ES-I3 (cell line): ENCODE data around the gene JAM2.

Source experiments
- H3K36me3 ChIP-seq: 2 replicates; pipeline ENCODE4 v1.6.1; 2013; ENCODE audit warnings: mild to moderate bottlenecking, low read length, control low read depth, moderate library complexity; ENCODE audit not compliant: insufficient read depth
- H3K4me1 ChIP-seq: 2 replicates; pipeline ENCODE4 v1.6.1; 2013; ENCODE audit warnings: mild to moderate bottlenecking, control low read depth, low read length; ENCODE audit not compliant: insufficient read depth
- H3K9ac ChIP-seq: 2 replicates; pipeline ENCODE4 v1.6.1; 2013; ENCODE audit warnings: low read depth, mild to moderate bottlenecking, low read length, moderate library complexity
- H3K9me3 ChIP-seq: 2 replicates; pipeline ENCODE4 v1.6.1; 2013; ENCODE audit warnings: mild to moderate bottlenecking, low read length, moderate library complexity; ENCODE audit not compliant: control insufficient read depth, insufficient read depth

Gene JAM2

GRCh38 chr21:25636727-25637126, 2.3 kb upstream of the JAM2 start:
- Histone ChIP-seq H3K9me3 (no peaks in the 10 kb centered on the region), H3K9ac (no peak overlapping the region)

DNA sequence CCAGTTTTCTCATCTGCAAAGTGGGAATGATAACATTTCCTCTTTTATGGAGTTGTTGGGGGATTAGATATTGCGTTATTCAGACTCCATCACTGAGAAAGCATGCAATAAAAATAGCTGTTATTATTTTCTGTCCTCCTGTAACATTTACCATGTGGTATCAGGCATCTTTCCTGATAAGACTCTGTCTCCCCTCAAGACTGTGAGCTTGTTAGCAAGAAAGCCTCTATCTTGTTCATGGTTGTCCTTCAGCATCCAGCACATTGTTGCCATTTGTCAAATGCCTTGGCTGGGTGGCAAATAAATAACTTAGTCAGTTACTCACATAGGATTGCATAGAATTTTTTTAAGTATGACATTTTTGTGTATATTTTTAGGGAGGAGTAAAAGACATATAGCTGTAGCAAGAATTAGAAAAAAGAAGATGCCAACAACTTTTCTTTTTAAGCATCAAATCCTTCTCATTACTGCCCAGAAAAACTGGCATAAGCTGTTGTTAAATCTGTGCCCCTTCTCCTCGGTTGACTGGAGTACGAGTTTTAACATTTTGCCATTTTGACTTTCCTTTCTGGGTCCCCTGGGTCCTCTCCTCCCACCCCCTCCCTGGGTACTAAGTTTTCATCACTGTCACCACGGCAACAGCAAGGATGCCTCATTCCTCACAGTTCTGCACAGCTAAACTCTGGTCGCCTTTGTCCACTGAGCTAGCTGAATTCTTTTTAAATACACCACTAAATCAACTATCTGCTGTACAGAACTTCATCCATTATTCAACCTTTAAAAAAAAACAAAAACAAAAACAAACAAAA, 1.0 kb upstream of the JAM2 start:
- H3K9me3 ChIP-seq, result no peaks in the 10 kb centered on the region
- H3K9ac ChIP-seq, result no peak overlapping the region
- no peaks in the 10 kb centered on the region for H3K36me3 ChIP-seq
- no peaks in the 10 kb centered on the region for H3K4me1 ChIP-seq

More at GRCh38 chr21:25636727-25637126, 2.3 kb upstream of the JAM2 start:
- no peaks in the 10 kb centered on the region for H3K36me3 ChIP-seq
- H3K4me1 ChIP-seq, result no peaks in the 10 kb centered on the region

DNA sequence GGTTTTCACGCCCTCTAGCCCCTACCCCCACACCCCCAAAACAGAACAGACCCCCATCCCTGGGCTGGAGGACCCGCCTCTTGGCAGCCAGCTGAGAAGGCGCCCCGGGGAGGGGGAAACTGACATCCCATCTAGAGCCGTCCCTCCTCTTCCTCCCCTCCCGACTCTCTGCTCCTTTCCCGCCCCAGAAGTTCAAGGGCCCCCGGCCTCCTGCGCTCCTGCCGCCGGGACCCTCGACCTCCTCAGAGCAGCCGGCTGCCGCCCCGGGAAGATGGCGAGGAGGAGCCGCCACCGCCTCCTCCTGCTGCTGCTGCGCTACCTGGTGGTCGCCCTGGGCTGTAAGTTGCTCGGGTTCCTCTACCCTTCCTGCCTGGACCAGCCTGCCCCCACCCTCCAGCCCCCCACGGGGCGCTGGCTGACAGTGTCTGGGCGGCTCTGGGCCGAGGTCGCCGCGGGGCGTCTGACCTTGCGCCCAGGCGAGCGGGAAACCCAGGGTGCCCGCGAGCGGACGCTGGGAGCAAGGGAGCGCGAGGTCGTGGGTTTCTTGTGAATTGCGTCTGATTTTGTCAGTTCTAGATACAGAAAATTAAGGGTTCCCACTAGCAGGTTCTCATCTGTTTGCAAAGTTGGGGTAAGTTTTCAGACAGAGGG, 618 bp downstream of the JAM2 start:
- Histone ChIP-seq H3K9ac (peak overlapping the region; percentile 73), H3K9me3 (no peaks in the 10 kb centered on the region), H3K4me1 (no peaks in the 10 kb centered on the region), H3K36me3 (no peaks in the 10 kb centered on the region)

DNA sequence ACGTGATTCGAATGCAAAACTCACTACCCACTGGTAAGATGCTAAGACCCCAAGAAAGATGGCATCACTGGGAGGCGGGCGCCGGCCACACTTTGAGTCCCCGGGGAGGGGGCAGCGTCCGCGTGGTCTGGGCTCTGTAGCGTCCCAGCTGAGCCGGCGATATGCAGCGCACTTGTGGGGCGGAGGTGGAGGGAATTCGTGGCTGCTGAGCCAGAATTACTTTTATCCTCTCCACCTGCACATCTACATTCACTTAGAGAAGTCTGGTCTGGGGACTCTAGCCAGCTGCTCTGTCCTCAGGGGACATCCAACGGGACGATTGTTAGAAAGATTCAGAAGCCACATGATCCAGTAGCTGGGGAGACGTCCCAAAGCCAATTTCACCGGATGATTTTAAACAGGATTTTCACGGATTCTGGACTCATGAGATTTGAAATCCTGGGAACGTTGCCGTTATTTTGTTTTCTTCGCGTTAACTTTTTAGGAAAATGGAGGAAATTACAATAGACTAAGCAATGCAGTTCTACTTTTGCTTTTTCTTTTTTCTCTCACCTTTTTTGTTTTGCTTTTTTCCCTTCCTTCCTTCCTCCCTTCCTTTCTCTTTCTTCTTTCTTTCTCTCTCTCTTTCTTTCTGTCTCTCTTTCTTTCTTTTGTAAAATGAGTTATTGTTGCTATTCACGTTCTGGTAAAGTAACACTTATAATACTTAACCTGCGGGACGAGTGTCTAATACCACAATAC, 1.3 kb downstream of the JAM2 start:
- Histone ChIP-seq H3K36me3 (no peaks in the 10 kb centered on the region), H3K9ac (peak overlapping the region; percentile 73), H3K9me3 (no peaks in the 10 kb centered on the region), H3K4me1 (no peaks in the 10 kb centered on the region)

DNA sequence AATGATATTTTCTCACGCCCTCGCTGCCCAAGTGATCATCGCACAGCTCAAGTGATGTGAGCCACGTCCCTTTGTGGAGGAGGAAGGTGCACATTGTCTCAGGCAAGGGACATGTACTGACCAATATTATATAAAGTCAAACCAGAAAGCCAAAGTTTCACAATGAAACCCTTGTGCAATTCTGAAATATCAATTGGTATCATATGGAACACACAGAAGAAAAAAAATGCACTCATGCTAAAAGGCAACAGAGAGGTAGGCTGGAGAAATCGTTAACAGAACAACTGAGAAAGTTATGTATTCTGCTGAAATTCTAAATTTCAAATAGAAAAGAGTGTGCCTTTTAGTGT, 1.9 kb downstream of the JAM2 start:
- Histone ChIP-seq H3K4me1 (no peaks in the 10 kb centered on the region), H3K9ac (no peak overlapping the region), H3K36me3 (no peaks in the 10 kb centered on the region)

DNA sequence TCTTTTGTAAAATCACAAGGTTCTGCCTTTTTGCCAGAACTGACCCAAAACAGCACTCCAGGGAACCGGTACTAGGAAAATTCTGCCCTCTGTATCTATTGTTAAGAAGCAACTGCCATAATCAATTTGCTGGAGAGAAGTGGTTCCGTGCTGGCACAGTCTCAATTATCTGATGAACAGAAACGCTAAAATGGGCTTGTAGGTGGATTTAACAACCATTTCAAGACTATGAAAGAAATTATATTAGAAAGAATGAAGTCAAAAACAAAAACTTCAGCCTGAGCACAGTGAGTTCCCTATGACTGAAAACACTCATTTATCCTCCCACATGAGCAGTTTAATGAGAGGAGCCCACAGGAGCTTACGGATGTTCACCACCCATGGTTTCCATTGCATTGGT, 4.4 kb downstream of the JAM2 start:
- no peaks in the 10 kb centered on the region for H3K36me3 ChIP-seq

More for the DNA sequence above, 1.9 kb downstream of the JAM2 start:
- no peaks in the 10 kb centered on the region for H3K9me3 ChIP-seq

GRCh38 chr21:25646474-25646873, 7.4 kb downstream of the JAM2 start:
- H3K36me3 ChIP-seq, result no peaks in the 10 kb centered on the region
- H3K9me3 ChIP-seq, result no peaks in the 10 kb centered on the region
- no peak overlapping the region for H3K9ac ChIP-seq
- no peaks in the 10 kb centered on the region for H3K4me1 ChIP-seq

More for the DNA sequence above, 4.4 kb downstream of the JAM2 start:
- H3K9me3 ChIP-seq, result no peaks in the 10 kb centered on the region
- no peaks in the 10 kb centered on the region for H3K4me1 ChIP-seq
- H3K9ac ChIP-seq, result no peak overlapping the region

- H3K4me1 ChIP-seq, result no peaks in the 10 kb centered on the region
- no peaks in the 10 kb centered on the region for H3K36me3 ChIP-seq
- H3K9ac ChIP-seq, result no peak overlapping the region
- no peaks in the 10 kb centered on the region for H3K9me3 ChIP-seq
Measured at GRCh38 chr21:25647647-25648046, 8.6 kb downstream of the JAM2 start.

- no peak overlapping the region for H3K9ac ChIP-seq
- H3K4me1 ChIP-seq, result no peaks in the 10 kb centered on the region
- no peaks in the 10 kb centered on the region; the same call in 1 of the 2 replicates for H3K9me3 ChIP-seq
- H3K36me3 ChIP-seq, result no peaks in the 10 kb centered on the region
Measured at GRCh38 chr21:25649146-25649545, 10.1 kb downstream of the JAM2 start.

DNA sequence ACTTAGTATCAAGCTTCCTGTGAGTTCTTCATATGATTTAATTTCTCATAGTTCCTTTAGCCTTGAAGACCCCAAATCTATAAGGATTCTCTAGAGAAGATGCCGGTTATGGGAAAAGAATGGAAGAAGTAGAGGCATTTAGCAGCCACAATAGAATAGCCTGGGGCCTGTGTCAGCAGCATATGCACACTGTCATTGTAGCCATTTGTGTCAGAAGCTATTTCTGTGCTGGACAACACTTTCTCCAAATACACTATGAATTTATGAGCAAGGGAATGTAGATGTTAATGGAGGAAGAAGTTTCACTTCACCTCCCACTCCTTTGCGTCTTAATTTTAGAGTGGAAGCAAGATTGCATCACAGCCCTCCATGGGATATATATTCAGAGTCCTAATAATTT, 17.4 kb downstream of the JAM2 start:
- no peaks in the 10 kb centered on the region; the same call in 1 of the 2 replicates for H3K9me3 ChIP-seq
- no peak overlapping the region for H3K9ac ChIP-seq
- peaks cover 4% of the 10 kb centered on the region; the same call in 1 of the 2 replicates for H3K4me1 ChIP-seq
- no peaks in the 10 kb centered on the region for H3K36me3 ChIP-seq

- Histone ChIP-seq H3K9ac (no peak overlapping the region), H3K4me1 (peaks cover 4% of the 10 kb centered on the region; the same call in 1 of the 2 replicates)
Measured at GRCh38 chr21:25657140-25657539, 18.1 kb downstream of the JAM2 start.

DNA sequence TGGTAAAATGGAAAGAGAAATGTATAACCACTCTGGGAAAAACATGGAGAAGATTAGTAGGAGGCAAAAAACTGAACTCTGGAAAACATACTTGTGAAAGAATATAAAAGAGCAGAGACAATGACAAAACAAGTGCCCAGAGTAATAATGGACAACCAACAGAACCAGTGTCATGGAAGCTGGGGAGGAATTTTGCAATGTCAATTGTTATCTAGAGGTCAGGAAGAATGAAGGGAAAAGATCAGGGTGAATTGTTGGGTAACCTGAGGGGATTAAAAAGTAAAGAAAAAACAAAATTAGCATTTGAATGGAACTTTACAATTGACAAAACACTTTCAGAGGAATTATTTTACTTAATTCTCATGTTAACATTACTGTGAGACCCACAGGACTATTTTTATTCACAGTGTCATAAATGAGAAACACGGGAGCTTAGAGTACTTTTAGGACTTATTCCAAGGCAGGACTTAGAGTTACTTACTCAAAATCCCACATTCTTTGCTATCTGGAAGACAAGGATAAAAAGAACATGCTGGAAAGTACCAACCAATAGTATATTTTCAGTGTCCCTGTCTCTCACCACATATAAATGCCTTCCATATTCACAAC, 19.5 kb downstream of the JAM2 start:
- no peaks in the 10 kb centered on the region for H3K36me3 ChIP-seq
- peaks cover 4% of the 10 kb centered on the region; the same call in 1 of the 2 replicates for H3K4me1 ChIP-seq
- no peaks in the 10 kb centered on the region; the same call in 1 of the 2 replicates for H3K9me3 ChIP-seq
- no peak overlapping the region for H3K9ac ChIP-seq

More at GRCh38 chr21:25657140-25657539, 18.1 kb downstream of the JAM2 start:
- no peaks in the 10 kb centered on the region for H3K36me3 ChIP-seq
- H3K9me3 ChIP-seq, result no peaks in the 10 kb centered on the region; the same call in 1 of the 2 replicates

DNA sequence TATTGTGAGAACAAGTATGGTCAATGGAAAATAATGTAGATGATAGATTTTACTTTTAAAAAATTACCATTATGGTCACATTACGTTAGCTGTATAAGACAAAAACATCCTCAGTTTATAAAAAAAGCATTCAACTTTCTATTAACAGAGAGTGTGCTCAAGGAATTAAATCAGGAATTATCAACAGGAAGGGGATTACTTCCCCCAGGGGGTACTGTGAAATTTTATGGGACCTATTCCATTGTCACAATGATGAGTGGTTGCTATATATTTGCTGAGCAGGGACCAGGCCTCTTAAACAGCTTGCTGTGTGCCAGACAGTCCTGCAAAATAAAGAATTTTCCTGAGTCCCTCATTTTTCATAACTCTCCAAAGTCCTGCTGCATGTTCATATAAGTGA, 21.2 kb downstream of the JAM2 start:
- Histone ChIP-seq H3K9me3 (no peaks in the 10 kb centered on the region), H3K4me1 (peaks cover 4% of the 10 kb centered on the region; the same call in 1 of the 2 replicates), H3K9ac (no peak overlapping the region), H3K36me3 (no peaks in the 10 kb centered on the region)

GRCh38 chr21:25664491-25664931, 25.5 kb downstream of the JAM2 start:
- Histone ChIP-seq H3K9ac (no peak overlapping the region), H3K4me1 (no peaks in the 10 kb centered on the region), H3K36me3 (no peaks in the 10 kb centered on the region), H3K9me3 (no peaks in the 10 kb centered on the region)
